ENCODE measurements around the gene TCF15. TPM values are rescaled to one million over a fixed set of nuclear protein-coding genes. Genes with fewer than 3 reads are reported as not detected.

The TCF15 gene
- total and polyA plus RNA-seq, 8 donors: 0.25 to 0.43 (median 0.33) TPM; not detected in 5

DNA sequence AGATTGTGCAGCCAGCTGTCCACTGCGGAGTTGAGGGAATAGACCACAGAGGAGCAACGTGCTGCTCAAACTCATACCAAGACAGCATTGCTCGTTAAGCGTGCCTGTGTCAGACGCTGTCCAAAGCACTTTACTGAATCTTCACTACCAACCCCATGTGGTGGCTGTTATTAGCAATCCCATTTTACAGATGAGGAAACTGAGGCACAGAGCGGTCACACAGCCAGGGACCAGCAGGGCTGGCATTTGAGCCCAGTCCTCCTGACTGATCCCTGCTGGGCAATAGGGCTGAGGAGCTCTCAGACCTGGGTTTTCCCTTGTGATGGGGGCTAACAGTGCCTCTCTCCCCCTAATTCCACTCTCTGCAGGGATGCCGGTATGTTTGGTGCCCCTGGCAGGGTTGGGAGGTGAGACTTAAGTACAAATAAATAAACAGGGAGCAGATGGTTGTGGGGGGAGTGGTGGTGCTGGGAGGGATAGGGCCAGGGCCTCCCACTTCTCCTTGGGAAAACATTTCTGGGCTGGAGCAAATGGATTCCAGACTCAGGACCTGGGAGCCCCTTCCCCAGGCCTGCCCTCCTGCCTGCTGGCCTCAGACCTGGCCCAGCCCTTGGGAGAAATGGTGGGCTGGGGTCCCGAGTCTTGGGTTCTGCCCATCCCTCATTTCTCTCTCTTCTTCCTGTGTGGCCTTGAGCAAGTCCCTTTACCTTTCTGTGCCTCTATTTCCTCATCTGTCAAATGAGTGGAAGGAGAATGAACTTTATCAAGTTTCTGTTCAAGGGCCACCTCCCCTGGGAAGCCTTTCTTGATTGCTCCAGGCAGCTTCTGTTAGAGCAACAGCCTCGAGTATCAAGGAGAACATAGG is 25.2 kb upstream of the TCF15 start:
- H3K27ac ChIP-seq: no peak overlapping the region
- no peaks in the 10 kb centered on the region for H3K36me3 ChIP-seq
- no peaks in the 10 kb centered on the region for H3K9me3 ChIP-seq
- no peak for DNase-seq
- peaks cover 0 to 33% (median 10%) of the 10 kb centered on the region in 3 donors for H3K27me3 ChIP-seq
- no peak overlapping the region for H3K4me3 ChIP-seq
- intact Hi-C loops (cut with DNase I; ENCODE audit: low total_unique reads): no loop called here
- TF ChIP-seq POLR2A (IDR thresholded peaks at IDR 0.05): no peak
- no peak for TF ChIP-seq POLR2AphosphoS5 (IDR thresholded peaks at IDR 0.05)
- TF ChIP-seq EP300 (IDR thresholded peaks at IDR 0.05): no peak
- TF ChIP-seq, protein P1, sequence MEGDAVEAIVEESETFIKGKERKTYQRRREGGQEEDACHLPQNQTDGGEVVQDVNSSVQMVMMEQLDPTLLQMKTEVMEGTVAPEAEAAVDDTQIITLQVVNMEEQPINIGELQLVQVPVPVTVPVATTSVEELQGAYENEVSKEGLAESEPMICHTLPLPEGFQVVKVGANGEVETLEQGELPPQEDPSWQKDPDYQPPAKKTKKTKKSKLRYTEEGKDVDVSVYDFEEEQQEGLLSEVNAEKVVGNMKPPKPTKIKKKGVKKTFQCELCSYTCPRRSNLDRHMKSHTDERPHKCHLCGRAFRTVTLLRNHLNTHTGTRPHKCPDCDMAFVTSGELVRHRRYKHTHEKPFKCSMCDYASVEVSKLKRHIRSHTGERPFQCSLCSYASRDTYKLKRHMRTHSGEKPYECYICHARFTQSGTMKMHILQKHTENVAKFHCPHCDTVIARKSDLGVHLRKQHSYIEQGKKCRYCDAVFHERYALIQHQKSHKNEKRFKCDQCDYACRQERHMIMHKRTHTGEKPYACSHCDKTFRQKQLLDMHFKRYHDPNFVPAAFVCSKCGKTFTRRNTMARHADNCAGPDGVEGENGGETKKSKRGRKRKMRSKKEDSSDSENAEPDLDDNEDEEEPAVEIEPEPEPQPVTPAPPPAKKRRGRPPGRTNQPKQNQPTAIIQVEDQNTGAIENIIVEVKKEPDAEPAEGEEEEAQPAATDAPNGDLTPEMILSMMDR (IDR thresholded peaks at IDR 0.05): no peak
- H3K4me1 ChIP-seq: no peaks in the 10 kb centered on the region
- WGBS, 5 donors: 57 to 70% (median 66%) methylated on average over 7 to 9 of the region's 9 CpGs

DNA sequence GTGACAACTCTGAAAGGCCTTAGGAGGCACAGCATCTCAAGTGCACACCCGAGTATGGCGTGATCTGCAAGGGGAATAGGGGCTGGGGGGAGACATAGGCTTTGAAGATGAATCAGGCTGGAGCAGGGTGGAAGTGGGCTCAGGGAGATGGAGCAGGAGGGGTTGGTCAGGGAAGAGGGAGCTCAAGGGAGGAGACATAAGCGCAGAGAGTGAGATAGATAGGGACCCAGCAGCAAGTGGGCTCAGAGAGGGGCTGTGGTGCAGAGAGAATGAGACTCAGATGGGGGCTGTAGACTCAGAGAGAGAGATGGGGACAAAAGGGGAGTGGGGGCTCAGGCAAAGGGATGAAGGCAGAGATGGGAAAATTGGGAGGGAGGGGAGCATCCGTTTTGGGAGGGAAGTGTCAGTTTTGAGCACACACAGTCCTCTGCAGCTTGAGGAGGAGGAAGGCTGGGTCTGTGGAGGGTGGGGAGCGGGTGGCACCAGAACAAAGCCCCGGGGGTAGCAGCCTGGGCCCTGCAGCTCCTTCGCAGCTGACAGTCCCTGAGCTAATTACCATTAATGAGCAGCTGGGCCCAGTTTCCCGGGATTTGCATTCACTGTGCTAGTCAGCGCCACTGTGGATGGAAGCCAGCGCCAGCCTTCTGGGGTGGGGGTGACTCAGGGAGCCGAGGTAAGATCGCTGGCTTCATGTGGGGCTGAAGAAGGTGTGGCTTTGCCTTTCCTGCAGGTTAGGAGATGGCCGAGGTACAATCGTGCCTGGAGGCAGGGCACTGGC is 24.2 kb upstream of the TCF15 start:
- TF ChIP-seq EP300 (IDR thresholded peaks at IDR 0.05) (no peak), POLR2AphosphoS5 (IDR thresholded peaks at IDR 0.05) (no peak), POLR2A (IDR thresholded peaks at IDR 0.05) (no peak)
- TF ChIP-seq, protein P1 (IDR thresholded peaks at IDR 0.05): no peak
- Histone ChIP-seq H3K4me1 (no peaks in the 10 kb centered on the region), H3K36me3 (no peaks in the 10 kb centered on the region), H3K4me3 (no peak overlapping the region), H3K9me3 (no peaks in the 10 kb centered on the region), H3K27me3 (peaks cover 0 to 39% (median 10%) of the 10 kb centered on the region in 3 donors), H3K27ac (no peak overlapping the region)
- WGBS, 5 donors: 38 to 56% (median 50%) methylated on average over 12 to 14 of the region's 14 CpGs
- intact Hi-C loops (cut with DNase I; ENCODE audit: low total_unique reads): no loop called here
- peak in 1 of 2 donors; percentile 25 for DNase-seq

DNA sequence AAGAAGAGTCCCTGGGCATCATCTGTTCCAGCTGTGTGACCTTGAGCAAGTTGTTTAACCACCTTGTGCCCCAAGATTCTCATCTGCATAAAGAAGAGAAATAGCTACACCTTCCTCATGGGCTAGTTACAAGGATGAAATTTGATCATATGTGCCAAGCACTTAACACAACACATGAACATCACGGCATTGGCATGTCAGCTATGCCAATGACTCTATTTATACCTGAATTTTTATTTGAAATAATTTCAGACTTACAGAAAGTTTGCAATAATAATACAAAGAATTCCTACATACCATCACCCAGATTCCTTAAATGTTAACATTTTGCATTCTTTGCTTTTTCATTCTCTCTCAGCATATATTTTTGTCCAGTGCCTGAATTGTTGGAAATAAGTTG is 21.0 kb upstream of the TCF15 start:
- H3K27me3 ChIP-seq: peaks cover 0 to 36% (median 10%) of the 10 kb centered on the region in 3 donors
- no peaks in the 10 kb centered on the region for H3K4me1 ChIP-seq
- H3K36me3 ChIP-seq: no peaks in the 10 kb centered on the region
- no peaks in the 10 kb centered on the region for H3K9me3 ChIP-seq
- TF ChIP-seq EP300 (IDR thresholded peaks at IDR 0.05) (no peak), POLR2A (IDR thresholded peaks at IDR 0.05) (no peak), POLR2AphosphoS5 (IDR thresholded peaks at IDR 0.05) (no peak)
- TF ChIP-seq, protein P1 (IDR thresholded peaks at IDR 0.05): no peak
- H3K27ac ChIP-seq: no peak overlapping the region
- H3K4me3 ChIP-seq: no peak overlapping the region
- intact Hi-C loops (cut with DNase I; ENCODE audit: low total_unique reads): no loop called here
- DNase-seq: no peak
- WGBS, 5 donors: 36 to 76% (median 57%) methylated on average over 1 of the region's 1 CpG

DNA sequence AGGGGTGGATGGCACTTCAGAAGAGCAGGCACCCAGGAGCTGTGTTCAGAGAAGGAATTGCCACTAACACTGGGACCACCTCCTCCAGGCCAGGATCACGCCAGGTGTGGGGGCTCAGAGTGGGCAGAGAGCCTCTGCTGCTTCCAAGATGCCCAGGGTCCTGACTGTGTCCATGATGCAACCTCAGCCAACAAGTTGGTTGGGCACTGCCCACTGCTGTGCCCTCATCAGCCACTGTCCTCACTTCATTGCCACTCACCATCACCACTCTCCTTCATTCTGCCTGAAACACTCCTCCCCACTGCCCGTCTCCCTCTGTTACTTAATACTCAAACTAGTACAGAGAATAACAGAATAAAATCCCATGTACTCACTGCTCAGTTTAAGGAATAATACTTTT is 16.5 kb upstream of the TCF15 start:
- Histone ChIP-seq H3K4me1 (no peaks in the 10 kb centered on the region), H3K27ac (no peak overlapping the region), H3K36me3 (no peaks in the 10 kb centered on the region), H3K27me3 (peaks cover 0 to 30% (median 0%) of the 10 kb centered on the region in 3 donors), H3K9me3 (no peaks in the 10 kb centered on the region), H3K4me3 (no peak overlapping the region)
- TF ChIP-seq POLR2AphosphoS5 (IDR thresholded peaks at IDR 0.05) (no peak), EP300 (IDR thresholded peaks at IDR 0.05) (no peak), POLR2A (IDR thresholded peaks at IDR 0.05) (no peak)
- TF ChIP-seq, protein P1 (IDR thresholded peaks at IDR 0.05): no peak
- no peak for DNase-seq
- intact Hi-C loops (cut with DNase I; ENCODE audit: low total_unique reads): no loop called here
- 62 to 83% (median 75%) methylated on average over 2 of the region's 2 CpGs for WGBS, 5 donors
